HEK293 (cell line): ENCODE data around the gene MXRA8.

Source experiments
- CTCF ChIP-seq: fragments of 450-650 bp; formaldehyde crosslinking; IDR thresholded peaks from 2 replicates; pipeline ENCODE4 v1.5.1; 2016; ENCODE audit warnings: missing biosample characterization, missing genetic modification characterization
- YY2 ChIP-seq: fragments of 450-650 bp; formaldehyde crosslinking; IDR thresholded peaks from 2 replicates; pipeline ENCODE4 v1.5.1; 2016; ENCODE audit warnings: missing biosample characterization, missing genetic modification characterization
- ZBTB1 ChIP-seq: fragments of 450-650 bp; formaldehyde crosslinking; IDR thresholded peaks from 2 replicates; pipeline ENCODE4 v1.5.1; 2016; ENCODE audit warnings: missing biosample characterization, missing genetic modification characterization
- ZBTB44 ChIP-seq: fragments of 450-650 bp; IDR thresholded peaks from 2 replicates; pipeline ENCODE4 v1.5.1; 2018; ENCODE audit warnings: missing biosample characterization, mild to moderate bottlenecking, missing genetic modification characterization
- ZBTB49 ChIP-seq: fragments of 450-650 bp; formaldehyde crosslinking; IDR thresholded peaks from 2 replicates; pipeline ENCODE4 v1.5.1; 2016; ENCODE audit warnings: missing biosample characterization, missing genetic modification characterization, low read depth
- ZNF138 ChIP-seq: fragments of 450-650 bp; formaldehyde crosslinking; IDR thresholded peaks from 2 replicates; pipeline ENCODE4 v1.5.1; 2016; ENCODE audit warnings: missing biosample characterization, missing genetic modification characterization, borderline replicate concordance
- ZNF175 ChIP-seq: fragments of 450-650 bp; formaldehyde crosslinking; IDR thresholded peaks from 2 replicates; pipeline ENCODE4 v1.5.1; 2016; ENCODE audit warnings: missing biosample characterization, missing genetic modification characterization
- ZNF660 ChIP-seq: fragments of 450-650 bp; IDR thresholded peaks from 2 replicates; pipeline ENCODE4 v1.5.1; 2018; ENCODE audit warnings: missing biosample characterization, mild to moderate bottlenecking, missing genetic modification characterization

GRCh38 chr1:1329304-1330210 is 28.8 kb downstream of the MXRA8 start:
- TF ChIP-seq ZNF660 (tag by site-specific recombination), result no peak
- TF ChIP-seq CTCF (tag by site-specific recombination), result no peak
- TF ChIP-seq ZBTB1, result no peak
- no peak; the same call in 1 of the 2 replicates for TF ChIP-seq ZBTB49 (tag by site-specific recombination)
- no peak for TF ChIP-seq YY2 (tag by site-specific recombination)
- TF ChIP-seq ZNF175 (tag by site-specific recombination), result no peak
- no peak for TF ChIP-seq ZNF138 (tag by site-specific recombination)
- TF ChIP-seq ZBTB44 (tag by site-specific recombination), result no peak
